Measurements from ENCODE around the gene ARHGAP15. TPM values are rescaled to one million over a fixed set of nuclear protein-coding genes. Genes with fewer than 3 reads are reported as not detected.
A peak's percentile ranks its signal among the peaks of the same experiment; 100 is the strongest.

ARHGAP15 gene
- total and polyA plus RNA-seq, 5 donors from 2014 or later = 242 to 285 (median 260) TPM

- Mint-ChIP-seq H3K4me1 (peaks cover 22 to 29% (median 28%) of the 10 kb centered on the region in 4 donors), H3K9me3 (peaks cover 0 to 4% (median 0%) of the 10 kb centered on the region in 7 donors), H3K27ac (no peak overlapping the region), H3K4me3 (no peak overlapping the region), H3K27me3 (no peaks in the 10 kb centered on the region), H3K36me3 (peaks cover 18% of the 10 kb centered on the region)
- Histone ChIP-seq H3K27me3 (ENCODE audit: control insufficient read depth, insufficient read depth, low read length) (no peaks in the 10 kb centered on the region), H3K4me3 (ENCODE audit: low read depth, low read length) (no peak overlapping the region), H3K27ac (ENCODE audit: insufficient read depth, low read length, poor library complexity, severe bottlenecking) (no peak overlapping the region), H3K36me3 (ENCODE audit: control insufficient read depth, insufficient read depth, low read length) (peaks cover 21% of the 10 kb centered on the region), H3K9me3 (ENCODE audit: control insufficient read depth in 2 of 2, low read length in 2 of 2) (no peaks in the 10 kb centered on the region), H3K4me1 (ENCODE audit: control insufficient read depth, insufficient read depth, low read length, poor library complexity, severe bottlenecking) (peaks cover 19% of the 10 kb centered on the region)
- ATAC-seq (ENCODE audit: low read depth in 2 of 2) (no peak), DNase-seq (no peak)
Measured at GRCh38 chr2:143246246-143246645, 117.0 kb downstream of the ARHGAP15 start.

GRCh38 chr2:143246815-143247744 lies 117.9 kb downstream of the ARHGAP15 start:
- H3K4me1 ChIP-seq (ENCODE audit: control insufficient read depth, insufficient read depth, low read length, poor library complexity, severe bottlenecking) = peaks cover 27% of the 10 kb centered on the region
- DNase-seq (no peak), ATAC-seq (ENCODE audit: low read depth in 2 of 2) (peak; percentile 40 to 47)
- Mint-ChIP-seq H3K36me3 (peaks cover 13% of the 10 kb centered on the region), H3K4me3 (peak overlapping the region in 2 of 4 donors; percentile 53 to 66), H3K4me1 (peaks cover 21 to 35% (median 29%) of the 10 kb centered on the region in 4 donors), H3K27me3 (no peaks in the 10 kb centered on the region), H3K9me3 (peaks cover 0 to 4% (median 0%) of the 10 kb centered on the region in 7 donors), H3K27ac (peak overlapping the region in 2 of 3 donors; percentile 41 to 74)
- H3K27me3 ChIP-seq (ENCODE audit: control insufficient read depth, insufficient read depth, low read length) = no peaks in the 10 kb centered on the region
- no peaks in the 10 kb centered on the region for H3K9me3 ChIP-seq (ENCODE audit: control insufficient read depth in 2 of 2, low read length in 2 of 2)
- H3K27ac ChIP-seq (ENCODE audit: insufficient read depth, low read length, poor library complexity, severe bottlenecking) = no peak overlapping the region
- H3K36me3 ChIP-seq (ENCODE audit: control insufficient read depth, insufficient read depth, low read length) = peaks cover 18% of the 10 kb centered on the region
- peak overlapping the region; percentile 39 for H3K4me3 ChIP-seq (ENCODE audit: low read depth, low read length)

GRCh38 chr2:143248631-143249030 lies 119.4 kb downstream of the ARHGAP15 start:
- Mint-ChIP-seq H3K4me1 (peaks cover 33 to 45% (median 38%) of the 10 kb centered on the region in 4 donors), H3K9me3 (peaks cover 0 to 4% (median 0%) of the 10 kb centered on the region in 7 donors), H3K27me3 (no peaks in the 10 kb centered on the region), H3K36me3 (peaks cover 11% of the 10 kb centered on the region), H3K4me3 (peak overlapping the region in 2 of 4 donors; percentile 36 to 53), H3K27ac (no peak overlapping the region)
- Histone ChIP-seq H3K27ac (ENCODE audit: insufficient read depth, low read length, poor library complexity, severe bottlenecking) (no peak overlapping the region), H3K27me3 (ENCODE audit: control insufficient read depth, insufficient read depth, low read length) (no peaks in the 10 kb centered on the region), H3K4me3 (ENCODE audit: low read depth, low read length) (no peak overlapping the region), H3K9me3 (ENCODE audit: control insufficient read depth in 2 of 2, low read length in 2 of 2) (no peaks in the 10 kb centered on the region), H3K36me3 (ENCODE audit: control insufficient read depth, insufficient read depth, low read length) (peaks cover 15% of the 10 kb centered on the region), H3K4me1 (ENCODE audit: control insufficient read depth, insufficient read depth, low read length, poor library complexity, severe bottlenecking) (peaks cover 41% of the 10 kb centered on the region)
- DNase-seq (no peak), ATAC-seq (ENCODE audit: low read depth in 2 of 2) (no peak)

GRCh38 chr2:143251681-143252080 lies 122.5 kb downstream of the ARHGAP15 start:
- H3K27ac ChIP-seq (ENCODE audit: insufficient read depth, low read length, poor library complexity, severe bottlenecking) = peak overlapping the region; percentile 83
- H3K27ac Mint-ChIP-seq = peak overlapping the region; percentile 33 to 85 (median 85)

GRCh38 chr2:143252138-143252907 lies 123.1 kb downstream of the ARHGAP15 start:
- Histone ChIP-seq H3K36me3 (ENCODE audit: control insufficient read depth, insufficient read depth, low read length) (peaks cover 15% of the 10 kb centered on the region), H3K4me1 (ENCODE audit: control insufficient read depth, insufficient read depth, low read length, poor library complexity, severe bottlenecking) (peaks cover 64% of the 10 kb centered on the region), H3K27ac (ENCODE audit: insufficient read depth, low read length, poor library complexity, severe bottlenecking) (peak overlapping the region; percentile 83), H3K9me3 (ENCODE audit: control insufficient read depth in 2 of 2, low read length in 2 of 2) (no peaks in the 10 kb centered on the region), H3K4me3 (ENCODE audit: low read depth, low read length) (peak overlapping the region; percentile 37), H3K27me3 (ENCODE audit: control insufficient read depth, insufficient read depth, low read length) (no peaks in the 10 kb centered on the region)
- ATAC-seq (ENCODE audit: low read depth in 2 of 2) (no peak), DNase-seq (no peak)
- peak overlapping the region; percentile 85 to 88 (median 86) for H3K27ac Mint-ChIP-seq
- H3K9me3 Mint-ChIP-seq = peaks cover 0 to 4% (median 0%) of the 10 kb centered on the region in 7 donors
- no peaks in the 10 kb centered on the region for H3K27me3 Mint-ChIP-seq
- peak overlapping the region; percentile 29 to 65 (median 44) for H3K4me3 Mint-ChIP-seq
- H3K36me3 Mint-ChIP-seq = peaks cover 11% of the 10 kb centered on the region
- peaks cover 55 to 77% (median 62%) of the 10 kb centered on the region in 4 donors for H3K4me1 Mint-ChIP-seq

More at GRCh38 chr2:143251681-143252080, 122.5 kb downstream of the ARHGAP15 start:
- Histone ChIP-seq H3K4me3 (ENCODE audit: low read depth, low read length) (peak overlapping the region; percentile 37), H3K4me1 (ENCODE audit: control insufficient read depth, insufficient read depth, low read length, poor library complexity, severe bottlenecking) (peaks cover 64% of the 10 kb centered on the region), H3K9me3 (ENCODE audit: control insufficient read depth in 2 of 2, low read length in 2 of 2) (no peaks in the 10 kb centered on the region), H3K36me3 (ENCODE audit: control insufficient read depth, insufficient read depth, low read length) (peaks cover 15% of the 10 kb centered on the region), H3K27me3 (ENCODE audit: control insufficient read depth, insufficient read depth, low read length) (no peaks in the 10 kb centered on the region)
- no peak for ATAC-seq (ENCODE audit: low read depth in 2 of 2)
- Mint-ChIP-seq H3K9me3 (peaks cover 0 to 4% (median 0%) of the 10 kb centered on the region in 7 donors), H3K27me3 (no peaks in the 10 kb centered on the region), H3K4me1 (peaks cover 55 to 71% (median 60%) of the 10 kb centered on the region in 4 donors), H3K4me3 (peak overlapping the region in 2 of 4 donors; percentile 26 to 65), H3K36me3 (peaks cover 11% of the 10 kb centered on the region)
- no peak for DNase-seq

- Histone ChIP-seq H3K9me3 (ENCODE audit: control insufficient read depth in 2 of 2, low read length in 2 of 2) (no peaks in the 10 kb centered on the region), H3K4me3 (ENCODE audit: low read depth, low read length) (peak overlapping the region; percentile 76), H3K36me3 (ENCODE audit: control insufficient read depth, insufficient read depth, low read length) (peaks cover 15% of the 10 kb centered on the region), H3K4me1 (ENCODE audit: control insufficient read depth, insufficient read depth, low read length, poor library complexity, severe bottlenecking) (peaks cover 76% of the 10 kb centered on the region), H3K27ac (ENCODE audit: insufficient read depth, low read length, poor library complexity, severe bottlenecking) (peak overlapping the region; percentile 83), H3K27me3 (ENCODE audit: control insufficient read depth, insufficient read depth, low read length) (no peaks in the 10 kb centered on the region)
- Mint-ChIP-seq H3K36me3 (peaks cover 11% of the 10 kb centered on the region), H3K4me3 (peak overlapping the region; percentile 30 to 64 (median 40)), H3K4me1 (peaks cover 54 to 79% (median 65%) of the 10 kb centered on the region in 4 donors), H3K27ac (peak overlapping the region; percentile 87 to 91 (median 87)), H3K9me3 (peaks cover 0 to 4% (median 0%) of the 10 kb centered on the region in 7 donors), H3K27me3 (no peaks in the 10 kb centered on the region)
- DNase-seq (peak in 2 of 3 donors; percentile 22 to 60), ATAC-seq (ENCODE audit: low read depth in 2 of 2) (peak; percentile 37 to 48)
Measured at GRCh38 chr2:143254110-143254509, 124.9 kb downstream of the ARHGAP15 start.

- Histone ChIP-seq H3K27ac (ENCODE audit: insufficient read depth, low read length, poor library complexity, severe bottlenecking) (peak overlapping the region; percentile 83), H3K9me3 (ENCODE audit: control insufficient read depth in 2 of 2, low read length in 2 of 2) (no peaks in the 10 kb centered on the region), H3K27me3 (ENCODE audit: control insufficient read depth, insufficient read depth, low read length) (no peaks in the 10 kb centered on the region), H3K4me3 (ENCODE audit: low read depth, low read length) (peak overlapping the region; percentile 76), H3K36me3 (ENCODE audit: control insufficient read depth, insufficient read depth, low read length) (peaks cover 15% of the 10 kb centered on the region), H3K4me1 (ENCODE audit: control insufficient read depth, insufficient read depth, low read length, poor library complexity, severe bottlenecking) (peaks cover 84% of the 10 kb centered on the region)
- no peaks in the 10 kb centered on the region for H3K27me3 Mint-ChIP-seq
- H3K27ac Mint-ChIP-seq = peak overlapping the region in 1 of 3 donors; percentile 83
- ATAC-seq (ENCODE audit: low read depth in 2 of 2) (no peak), DNase-seq (no peak)
- H3K9me3 Mint-ChIP-seq = peaks cover 0 to 4% (median 0%) of the 10 kb centered on the region in 7 donors
- H3K36me3 Mint-ChIP-seq = peaks cover 11% of the 10 kb centered on the region
- H3K4me1 Mint-ChIP-seq = peaks cover 58 to 85% (median 70%) of the 10 kb centered on the region in 4 donors
- peak overlapping the region in 2 of 4 donors; percentile 32 to 91 for H3K4me3 Mint-ChIP-seq
Measured at GRCh38 chr2:143255086-143255485, 125.9 kb downstream of the ARHGAP15 start.

All from CD4-positive, CD25-positive, alpha-beta regulatory T cell (primary cell).